ENCODE data around the gene LIPI.

- TF ChIP-seq POLR2AphosphoS5 (IDR thresholded peaks at IDR 0.05) (no peak), EP300 (IDR thresholded peaks at IDR 0.05) (no peak), CTCF (IDR thresholded peaks at IDR 0.05) (no peak), POLR2A (IDR thresholded peaks at IDR 0.05) (no peak)
These were observed 40.6 kb upstream of the LIPI start for GRCh38 chr21:14251336-14251735.

Data from stomach (tissue), 4 donors.